ENCODE results near the gene RTN4RL2. TPM values are rescaled to one million over a fixed set of nuclear protein-coding genes. Genes with fewer than 3 reads are reported as not detected.

RTN4RL2 gene
- total RNA-seq, 4 donors from 2014 or later = 0.13 to 2.8 (median 0.77) TPM

GRCh38 chr11:57463671-57464538, 3.6 kb downstream of the RTN4RL2 start:
- intact Hi-C loops (cut with DNase I; ENCODE audit: low total_unique reads) (no loop called here), in situ Hi-C loops (cut with MboI; ENCODE audit: low sequenced_read_pairs in 4 of 4) (loop anchor here in 1 of 4 donors (25.0 kb wide), 2 partner anchors 173 to 1048 kb away; partner anchors contain the start of genes OR5B21 and YPEL4)
- H3K4me1 ChIP-seq = peaks cover 11 to 15% of the 10 kb centered on the region in 2 donors

GRCh38 chr11:57464539-57465181, 4.3 kb downstream of the RTN4RL2 start:
- TF ChIP-seq POLR2A (IDR thresholded peaks at IDR 0.05) = no peak
- no peak for TF ChIP-seq CTCF (IDR thresholded peaks at IDR 0.05 in 4 of 5, conservative IDR thresholded peaks at IDR 0.05 in 1 of 5)
- Histone ChIP-seq H3K27ac (no peak overlapping the region), H3K4me3 (no peak overlapping the region), H3K36me3 (no peaks in the 10 kb centered on the region), H3K9me3 (no peaks in the 10 kb centered on the region), H3K4me1 (peaks cover 4 to 7% of the 10 kb centered on the region in 2 donors), H3K27me3 (peaks cover 13 to 24% (median 16%) of the 10 kb centered on the region in 3 donors)
- ATAC-seq (no peak), DNase-seq (no peak)
- intact Hi-C loops (cut with DNase I; ENCODE audit: low total_unique reads) = no loop called here
- in situ Hi-C loops (cut with MboI; ENCODE audit: low sequenced_read_pairs in 4 of 4) = loop anchor here in 1 of 4 donors (25.0 kb wide), 2 partner anchors 173 to 1048 kb away; partner anchors contain the start of genes OR5B21 and YPEL4

More at GRCh38 chr11:57463671-57464538, 3.6 kb downstream of the RTN4RL2 start:
- Histone ChIP-seq H3K9me3 (no peaks in the 10 kb centered on the region), H3K4me3 (no peak overlapping the region), H3K36me3 (no peaks in the 10 kb centered on the region), H3K27ac (no peak overlapping the region), H3K27me3 (peaks cover 20 to 32% (median 23%) of the 10 kb centered on the region in 3 donors)
- ATAC-seq = no peak
- no peak for DNase-seq
- TF ChIP-seq CTCF (IDR thresholded peaks at IDR 0.05 in 4 of 5, conservative IDR thresholded peaks at IDR 0.05 in 1 of 5) = no peak
- no peak for TF ChIP-seq POLR2A (IDR thresholded peaks at IDR 0.05)

- no peak for ATAC-seq
- peaks cover 0 to 5% (median 0%) of the 10 kb centered on the region in 3 donors for H3K27me3 ChIP-seq
- in situ Hi-C loops (cut with MboI; ENCODE audit: low sequenced_read_pairs in 4 of 4) = loop anchor here in 1 of 4 donors (25.0 kb wide), 2 partner anchors 171 to 1046 kb away; partner anchors contain the start of genes OR5B21 and YPEL4
Measured at GRCh38 chr11:57466680-57467079, 6.4 kb downstream of the RTN4RL2 start.

More at GRCh38 chr11:57466680-57467079, 6.4 kb downstream of the RTN4RL2 start:
- DNase-seq = no peak
- no peak overlapping the region for H3K27ac ChIP-seq
- H3K36me3 ChIP-seq = no peaks in the 10 kb centered on the region
- TF ChIP-seq POLR2A (IDR thresholded peaks at IDR 0.05) (no peak), CTCF (IDR thresholded peaks at IDR 0.05 in 4 of 5, conservative IDR thresholded peaks at IDR 0.05 in 1 of 5) (no peak)
- H3K4me1 ChIP-seq = no peaks in the 10 kb centered on the region
- no peak overlapping the region for H3K4me3 ChIP-seq
- no peaks in the 10 kb centered on the region for H3K9me3 ChIP-seq
- intact Hi-C loops (cut with DNase I; ENCODE audit: low total_unique reads) = no loop called here
